Measurements from ENCODE around the gene EDIL3.

Gene EDIL3

GRCh38 chr5:83925321-83925954, 459.2 kb downstream of the EDIL3 start:
- H3K9ac ChIP-seq (ENCODE audit: low read depth in 1 of 2, low read length in 2 of 2), result no peak overlapping the region
- no peak overlapping the region for H3K4me3 ChIP-seq (ENCODE audit: low read length in 2 of 2)
- H3K27ac ChIP-seq (ENCODE audit: low read depth in 2 of 2, low read length in 2 of 2), result no peak overlapping the region
- no peaks in the 10 kb centered on the region for H3K36me3 ChIP-seq (ENCODE audit: control insufficient read depth in 2 of 2, insufficient read depth in 2 of 2, low read length in 2 of 2)
- no peaks in the 10 kb centered on the region for H3K27me3 ChIP-seq (ENCODE audit: control insufficient read depth in 2 of 2, insufficient read depth in 2 of 2, low read length in 2 of 2)
- H3K9me3 ChIP-seq (ENCODE audit: control insufficient read depth in 2 of 2, low read length in 2 of 2), result peaks cover 0 to 3% of the 10 kb centered on the region in 2 donors
- H3K4me1 ChIP-seq (ENCODE audit: control insufficient read depth in 2 of 2, insufficient read depth in 2 of 2, low read length in 2 of 2), result peaks cover 0 to 7% of the 10 kb centered on the region in 2 donors

GRCh38 chr5:83924891-83925290, 459.8 kb downstream of the EDIL3 start:
- H3K27ac ChIP-seq (ENCODE audit: low read depth in 2 of 2, low read length in 2 of 2), result no peak overlapping the region
- no peaks in the 10 kb centered on the region for H3K36me3 ChIP-seq (ENCODE audit: control insufficient read depth in 2 of 2, insufficient read depth in 2 of 2, low read length in 2 of 2)
- H3K9ac ChIP-seq (ENCODE audit: low read depth in 1 of 2, low read length in 2 of 2), result no peak overlapping the region
- H3K4me3 ChIP-seq (ENCODE audit: low read length in 2 of 2), result no peak overlapping the region
- no peaks in the 10 kb centered on the region for H3K27me3 ChIP-seq (ENCODE audit: control insufficient read depth in 2 of 2, insufficient read depth in 2 of 2, low read length in 2 of 2)
- H3K9me3 ChIP-seq (ENCODE audit: control insufficient read depth in 2 of 2, low read length in 2 of 2), result peaks cover 0 to 3% of the 10 kb centered on the region in 2 donors
- H3K4me1 ChIP-seq (ENCODE audit: control insufficient read depth in 2 of 2, insufficient read depth in 2 of 2, low read length in 2 of 2), result peaks cover 0 to 7% of the 10 kb centered on the region in 2 donors

- peaks cover 0 to 3% of the 10 kb centered on the region in 2 donors for H3K9me3 ChIP-seq (ENCODE audit: control insufficient read depth in 2 of 2, low read length in 2 of 2)
- H3K36me3 ChIP-seq (ENCODE audit: control insufficient read depth in 2 of 2, insufficient read depth in 2 of 2, low read length in 2 of 2), result no peaks in the 10 kb centered on the region
- H3K4me1 ChIP-seq (ENCODE audit: control insufficient read depth in 2 of 2, insufficient read depth in 2 of 2, low read length in 2 of 2), result peaks cover 0 to 9% of the 10 kb centered on the region in 2 donors
- H3K9ac ChIP-seq (ENCODE audit: low read depth in 1 of 2, low read length in 2 of 2), result no peak overlapping the region
- no peaks in the 10 kb centered on the region for H3K27me3 ChIP-seq (ENCODE audit: control insufficient read depth in 2 of 2, insufficient read depth in 2 of 2, low read length in 2 of 2)
- no peak overlapping the region for H3K27ac ChIP-seq (ENCODE audit: low read depth in 2 of 2, low read length in 2 of 2)
- no peak overlapping the region for H3K4me3 ChIP-seq (ENCODE audit: low read length in 2 of 2)
Measured at GRCh38 chr5:83924171-83924570, 460.5 kb downstream of the EDIL3 start.

- Histone ChIP-seq H3K4me3 (ENCODE audit: low read length in 2 of 2) (no peak overlapping the region), H3K4me1 (ENCODE audit: control insufficient read depth in 2 of 2, insufficient read depth in 2 of 2, low read length in 2 of 2) (peaks cover 5 to 18% of the 10 kb centered on the region in 2 donors), H3K27me3 (ENCODE audit: control insufficient read depth in 2 of 2, insufficient read depth in 2 of 2, low read length in 2 of 2) (no peaks in the 10 kb centered on the region), H3K36me3 (ENCODE audit: control insufficient read depth in 2 of 2, insufficient read depth in 2 of 2, low read length in 2 of 2) (no peaks in the 10 kb centered on the region), H3K9ac (ENCODE audit: low read depth in 1 of 2, low read length in 2 of 2) (no peak overlapping the region), H3K27ac (ENCODE audit: low read depth in 2 of 2, low read length in 2 of 2) (no peak overlapping the region), H3K9me3 (ENCODE audit: control insufficient read depth in 2 of 2, low read length in 2 of 2) (peaks cover 0 to 3% of the 10 kb centered on the region in 2 donors)
Measured at GRCh38 chr5:83922699-83923098, 462.0 kb downstream of the EDIL3 start.

GRCh38 chr5:83921666-83922193, 462.9 kb downstream of the EDIL3 start:
- Histone ChIP-seq H3K27ac (ENCODE audit: low read depth in 2 of 2, low read length in 2 of 2) (no peak overlapping the region), H3K36me3 (ENCODE audit: control insufficient read depth in 2 of 2, insufficient read depth in 2 of 2, low read length in 2 of 2) (no peaks in the 10 kb centered on the region), H3K27me3 (ENCODE audit: control insufficient read depth in 2 of 2, insufficient read depth in 2 of 2, low read length in 2 of 2) (no peaks in the 10 kb centered on the region), H3K9ac (ENCODE audit: low read depth in 1 of 2, low read length in 2 of 2) (no peak overlapping the region), H3K9me3 (ENCODE audit: control insufficient read depth in 2 of 2, low read length in 2 of 2) (peaks cover 0 to 3% of the 10 kb centered on the region in 2 donors), H3K4me3 (ENCODE audit: low read length in 2 of 2) (no peak overlapping the region), H3K4me1 (ENCODE audit: control insufficient read depth in 2 of 2, insufficient read depth in 2 of 2, low read length in 2 of 2) (peaks cover 8 to 20% of the 10 kb centered on the region in 2 donors)

- Histone ChIP-seq H3K4me1 (ENCODE audit: control insufficient read depth in 2 of 2, insufficient read depth in 2 of 2, low read length in 2 of 2) (peaks cover 8 to 13% of the 10 kb centered on the region in 2 donors), H3K4me3 (ENCODE audit: low read length in 2 of 2) (peak overlapping the region in 1 of 2 donors; percentile 25), H3K9ac (ENCODE audit: low read depth in 1 of 2, low read length in 2 of 2) (no peak overlapping the region), H3K9me3 (ENCODE audit: control insufficient read depth in 2 of 2, low read length in 2 of 2) (peaks cover 0 to 3% of the 10 kb centered on the region in 2 donors), H3K27me3 (ENCODE audit: control insufficient read depth in 2 of 2, insufficient read depth in 2 of 2, low read length in 2 of 2) (no peaks in the 10 kb centered on the region), H3K27ac (ENCODE audit: low read depth in 2 of 2, low read length in 2 of 2) (peak overlapping the region; percentile 61 to 62), H3K36me3 (ENCODE audit: control insufficient read depth in 2 of 2, insufficient read depth in 2 of 2, low read length in 2 of 2) (no peaks in the 10 kb centered on the region)
Measured at GRCh38 chr5:83919071-83920041, 465.3 kb downstream of the EDIL3 start.

- Histone ChIP-seq H3K36me3 (ENCODE audit: control insufficient read depth in 2 of 2, insufficient read depth in 2 of 2, low read length in 2 of 2) (no peaks in the 10 kb centered on the region), H3K9me3 (ENCODE audit: control insufficient read depth in 2 of 2, low read length in 2 of 2) (no peaks in the 10 kb centered on the region), H3K27me3 (ENCODE audit: control insufficient read depth in 2 of 2, insufficient read depth in 2 of 2, low read length in 2 of 2) (no peaks in the 10 kb centered on the region), H3K4me1 (ENCODE audit: control insufficient read depth in 2 of 2, insufficient read depth in 2 of 2, low read length in 2 of 2) (peaks cover 8 to 13% of the 10 kb centered on the region in 2 donors), H3K4me3 (ENCODE audit: low read length in 2 of 2) (no peak overlapping the region), H3K9ac (ENCODE audit: low read depth in 1 of 2, low read length in 2 of 2) (no peak overlapping the region), H3K27ac (ENCODE audit: low read depth in 2 of 2, low read length in 2 of 2) (no peak overlapping the region)
Measured at GRCh38 chr5:83917261-83917908, 467.3 kb downstream of the EDIL3 start.

GRCh38 chr5:83914662-83915418, 469.8 kb downstream of the EDIL3 start:
- no peak overlapping the region for H3K4me3 ChIP-seq (ENCODE audit: low read length in 2 of 2)
- H3K9ac ChIP-seq (ENCODE audit: low read depth in 1 of 2, low read length in 2 of 2), result no peak overlapping the region
- H3K9me3 ChIP-seq (ENCODE audit: control insufficient read depth in 2 of 2, low read length in 2 of 2), result no peaks in the 10 kb centered on the region
- H3K27me3 ChIP-seq (ENCODE audit: control insufficient read depth in 2 of 2, insufficient read depth in 2 of 2, low read length in 2 of 2), result no peaks in the 10 kb centered on the region
- H3K36me3 ChIP-seq (ENCODE audit: control insufficient read depth in 2 of 2, insufficient read depth in 2 of 2, low read length in 2 of 2), result no peaks in the 10 kb centered on the region
- no peak overlapping the region for H3K27ac ChIP-seq (ENCODE audit: low read depth in 2 of 2, low read length in 2 of 2)
- peaks cover 8 to 13% of the 10 kb centered on the region in 2 donors for H3K4me1 ChIP-seq (ENCODE audit: control insufficient read depth in 2 of 2, insufficient read depth in 2 of 2, low read length in 2 of 2)

- no peaks in the 10 kb centered on the region for H3K9me3 ChIP-seq (ENCODE audit: control insufficient read depth in 2 of 2, low read length in 2 of 2)
- no peaks in the 10 kb centered on the region for H3K36me3 ChIP-seq (ENCODE audit: control insufficient read depth in 2 of 2, insufficient read depth in 2 of 2, low read length in 2 of 2)
- H3K27me3 ChIP-seq (ENCODE audit: control insufficient read depth in 2 of 2, insufficient read depth in 2 of 2, low read length in 2 of 2), result no peaks in the 10 kb centered on the region
- no peak overlapping the region for H3K4me3 ChIP-seq (ENCODE audit: low read length in 2 of 2)
- peaks cover 8 to 11% of the 10 kb centered on the region in 2 donors for H3K4me1 ChIP-seq (ENCODE audit: control insufficient read depth in 2 of 2, insufficient read depth in 2 of 2, low read length in 2 of 2)
- no peak overlapping the region for H3K27ac ChIP-seq (ENCODE audit: low read depth in 2 of 2, low read length in 2 of 2)
- H3K9ac ChIP-seq (ENCODE audit: low read depth in 1 of 2, low read length in 2 of 2), result no peak overlapping the region
Measured at GRCh38 chr5:83914199-83914598, 470.5 kb downstream of the EDIL3 start.

All from mucosa of rectum (tissue), 2 donors.